SIG-M5 (cell line): ENCODE data around the gene FUT3.

ENCODE experiments used
- DNase-seq: peaks from one replicate; lab custom pipeline; 2025; lab: John Stamatoyannopoulos, UW

The FUT3 gene

DNA sequence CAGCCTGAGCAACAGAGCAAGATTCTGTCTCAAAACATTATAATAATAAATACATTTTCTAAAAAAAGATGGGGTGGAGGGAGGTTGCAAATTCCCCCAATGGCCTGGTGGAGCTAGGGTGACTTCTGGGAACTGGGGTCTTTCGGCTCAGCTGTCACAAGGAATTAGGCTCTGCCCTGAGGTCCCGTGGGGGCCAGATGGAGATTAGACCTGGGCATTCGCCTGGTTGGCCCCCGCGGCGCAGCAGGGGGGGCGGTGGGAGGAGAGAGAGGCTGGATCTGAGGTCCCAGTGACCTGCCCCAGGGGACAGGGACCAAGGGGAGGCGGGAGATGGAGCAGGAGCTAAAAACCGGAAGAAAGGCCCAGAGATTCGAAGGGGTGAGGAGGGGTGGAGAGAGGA, 26.5 kb downstream of the FUT3 start:
- no peak for DNase-seq

GRCh38 chr19:5823579-5824281, 27.5 kb downstream of the FUT3 start:
- DNase-seq, result no peak

- no peak for DNase-seq
These were observed 28.9 kb downstream of the FUT3 start for GRCh38 chr19:5822181-5822844.

- no peak for DNase-seq
These were observed 29.6 kb downstream of the FUT3 start for GRCh38 chr19:5821521-5822180.

- DNase-seq, result no peak
These were observed 30.5 kb downstream of the FUT3 start for GRCh38 chr19:5820785-5821184.

GRCh38 chr19:5818594-5818993, 32.7 kb downstream of the FUT3 start:
- DNase-seq, result no peak

GRCh38 chr19:5817218-5817617, 34.0 kb downstream of the FUT3 start:
- no peak for DNase-seq

- DNase-seq, result no peak
These were observed 36.4 kb downstream of the FUT3 start for GRCh38 chr19:5814852-5815246.

- no peak for DNase-seq
These were observed 37.0 kb downstream of the FUT3 start for GRCh38 chr19:5814123-5814851.

DNA sequence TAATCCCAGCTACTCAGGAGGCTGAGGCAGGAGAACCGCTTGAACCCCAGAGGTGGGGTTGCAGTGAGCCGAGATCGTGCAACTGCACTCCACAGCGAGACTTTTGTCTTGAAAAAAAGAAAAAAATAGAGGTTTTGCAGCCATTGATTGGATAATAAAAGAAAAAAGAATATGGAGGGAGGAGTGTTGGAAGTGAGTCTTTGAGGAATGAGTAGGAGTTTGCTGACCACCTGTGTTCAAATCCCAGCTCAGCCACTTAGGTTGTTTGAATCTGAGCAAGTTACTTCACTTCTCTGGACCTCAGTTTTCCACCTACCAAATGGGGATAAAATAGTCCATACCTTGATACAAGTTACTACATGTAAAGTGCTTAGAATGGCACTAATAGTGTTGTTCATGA, 40.1 kb downstream of the FUT3 start:
- DNase-seq, result no peak

GRCh38 chr19:5809469-5809868, 41.8 kb downstream of the FUT3 start:
- DNase-seq, result no peak

- DNase-seq, result no peak
These were observed 42.2 kb downstream of the FUT3 start for GRCh38 chr19:5809053-5809452.

DNA sequence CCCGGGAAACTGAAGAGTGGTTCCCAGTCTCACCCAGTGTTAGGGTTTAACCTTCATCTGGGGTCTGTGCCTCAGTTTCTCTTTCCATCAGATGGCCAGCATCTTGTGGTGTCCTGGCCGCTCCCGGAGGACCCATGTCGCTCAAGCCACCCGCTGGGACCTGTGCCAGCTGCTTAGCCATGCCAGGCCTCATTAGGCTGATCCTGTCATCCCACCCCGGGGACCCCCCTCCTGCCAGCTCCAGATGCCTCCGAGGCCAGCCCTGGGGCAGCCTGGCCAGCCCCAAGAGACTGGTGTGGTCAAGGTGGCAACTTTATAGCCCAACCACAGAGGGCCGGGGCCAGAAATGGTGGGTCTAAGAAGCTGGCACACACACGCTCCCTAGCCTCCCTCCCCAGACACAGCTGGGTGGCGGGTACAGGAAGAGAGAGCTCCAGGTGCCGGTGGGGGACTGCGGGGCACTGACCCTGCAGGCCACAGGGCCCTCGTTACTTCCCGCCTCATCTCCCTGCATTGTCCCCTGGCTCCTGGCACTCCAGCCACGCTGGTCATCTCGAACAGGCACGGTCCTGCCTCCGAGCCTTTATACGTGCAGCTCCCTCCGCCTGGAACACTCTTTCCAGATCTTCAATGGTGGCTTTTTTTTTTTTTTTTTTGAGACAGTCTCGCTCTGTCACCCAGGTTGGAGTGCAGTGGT, 43.0 kb downstream of the FUT3 start:
- no peak for DNase-seq

DNA sequence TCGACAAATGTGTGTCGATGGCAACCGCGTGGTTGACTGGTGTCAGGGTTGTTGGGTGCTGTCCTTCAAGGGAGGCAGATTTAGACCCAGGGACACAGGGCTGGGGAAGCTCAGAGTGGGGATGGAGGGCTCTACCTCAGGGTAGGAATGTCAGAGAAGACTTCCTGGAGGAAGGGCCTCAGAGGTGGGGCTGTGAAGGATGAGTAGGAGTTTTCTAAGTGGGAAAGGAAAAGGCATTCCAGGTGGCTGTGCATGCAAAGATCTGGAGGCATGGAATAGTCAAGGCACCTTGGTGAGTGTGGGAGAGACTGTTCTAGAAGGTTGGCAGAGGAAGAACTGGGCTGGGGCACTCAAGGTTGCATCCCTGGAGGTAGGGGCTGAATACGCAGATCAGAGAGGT, 44.3 kb downstream of the FUT3 start:
- DNase-seq, result no peak

- DNase-seq, result no peak
These were observed 45.1 kb downstream of the FUT3 start for GRCh38 chr19:5806133-5806489.

DNA sequence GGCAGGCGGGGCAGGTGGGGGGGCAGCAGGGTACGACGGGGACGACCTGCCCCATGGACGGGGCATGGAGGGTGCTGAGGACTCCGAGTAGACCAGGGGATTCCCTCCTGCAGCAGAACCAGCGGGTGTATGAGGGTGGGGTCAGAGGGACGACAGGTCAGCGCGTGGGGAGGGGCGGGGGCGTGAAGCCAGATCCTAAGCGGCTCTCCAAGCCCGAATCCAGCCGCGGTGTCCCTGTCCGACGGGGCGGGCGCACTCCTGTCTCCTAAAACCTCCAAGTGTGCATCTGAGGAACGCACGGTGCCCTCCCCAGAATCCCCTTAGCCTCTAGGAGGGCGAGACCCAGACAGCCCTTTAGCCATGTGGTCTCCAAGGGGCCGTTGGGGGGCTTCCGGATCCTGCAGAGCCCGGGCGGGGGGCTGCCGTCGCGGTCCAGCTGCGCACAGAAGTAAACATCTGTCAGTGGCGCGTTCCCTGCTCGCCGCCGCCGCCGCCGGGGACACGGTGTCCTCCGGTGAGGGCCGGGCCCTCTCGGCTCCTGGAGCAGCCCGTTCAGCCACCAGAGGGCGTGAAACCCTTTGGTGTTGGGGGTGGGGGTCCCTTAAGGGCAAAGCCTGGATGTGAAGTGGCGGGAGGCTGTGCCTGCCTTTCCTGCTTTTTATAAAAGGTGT, 45.7 kb downstream of the FUT3 start:
- DNase-seq, result no peak

GRCh38 chr19:5804516-5805461, 46.5 kb downstream of the FUT3 start, which contains the start of gene NRTN:
Gene NRTN, plus strand, starts transcription at chr19:5805067. Its CDS starts 19,099 bp downstream, at chr19:5824166.
- DNase-seq, result no peak

DNA sequence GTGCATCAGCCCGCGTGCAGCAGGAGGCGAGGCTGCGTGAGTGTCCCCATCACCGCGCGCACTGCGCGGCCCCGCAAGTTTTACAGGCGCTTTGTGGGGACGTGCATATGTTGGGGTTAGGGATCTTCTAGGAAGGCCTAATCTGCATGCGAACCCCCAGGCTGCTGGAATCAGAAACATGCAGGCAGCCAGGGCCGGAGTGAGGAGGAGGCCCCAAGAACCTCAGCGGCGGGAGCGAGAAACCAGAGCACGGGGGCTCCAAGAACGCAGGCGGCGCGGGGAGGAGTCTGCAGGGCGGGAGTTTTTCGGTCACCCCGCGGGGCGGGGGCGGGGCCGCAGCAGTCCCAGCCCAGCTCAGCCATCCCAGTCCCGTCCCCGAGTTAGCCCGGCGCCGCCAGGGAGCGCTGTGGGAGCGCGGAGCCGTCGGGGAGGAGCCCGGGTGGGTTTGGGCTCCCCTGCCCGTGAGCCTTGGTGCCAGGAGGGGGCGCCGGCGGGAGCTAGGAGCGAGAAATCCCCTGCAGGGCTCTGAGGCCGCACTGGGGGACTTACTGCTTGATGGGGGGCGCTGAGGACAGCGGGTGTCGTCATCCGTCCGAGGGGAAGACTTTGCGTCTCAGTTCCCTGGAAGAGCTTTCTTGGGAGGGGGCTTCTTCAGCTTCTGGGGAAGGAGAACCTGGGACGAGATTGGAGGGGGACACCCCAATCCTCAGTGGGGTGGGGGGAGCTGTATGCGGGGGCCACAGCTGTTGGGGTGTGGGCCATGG, 47.3 kb downstream of the FUT3 start:
- DNase-seq, result peak; percentile 15

DNA sequence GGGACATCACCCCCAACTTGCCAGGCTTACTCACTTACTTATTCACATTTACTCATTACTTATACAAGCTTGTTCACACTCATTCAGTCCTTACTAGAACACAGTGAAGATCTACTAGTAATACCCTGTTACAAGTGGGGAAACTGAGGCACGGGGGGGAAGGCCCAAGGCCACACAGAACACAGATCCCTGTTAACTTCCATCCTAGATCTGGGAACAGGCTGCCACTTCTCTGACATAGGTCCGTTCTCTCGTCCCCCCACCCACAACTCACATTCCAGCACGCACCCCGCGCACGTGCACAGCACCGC, 47.9 kb downstream of the FUT3 start:
- DNase-seq, result no peak
